Measurements from ENCODE around the gene WRNIP1.

DNA sequence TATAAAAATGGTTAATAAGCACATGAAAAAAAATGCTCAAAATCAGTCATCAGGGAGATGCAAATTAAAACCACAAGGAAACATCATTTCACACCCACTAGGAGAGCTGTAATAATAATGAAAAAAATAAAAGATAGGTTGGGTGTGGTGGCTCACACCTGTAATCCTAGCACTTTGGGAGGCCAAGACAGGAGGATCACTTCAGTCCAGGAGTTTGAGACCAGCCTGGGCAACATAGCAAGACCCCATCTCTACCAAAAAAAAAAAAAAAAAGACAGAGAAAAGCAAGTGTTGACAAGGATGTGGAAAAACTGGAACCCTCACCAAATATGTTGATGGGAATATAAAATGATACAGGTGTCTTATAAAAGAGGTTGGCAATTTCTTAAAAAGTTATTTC is 11.4 kb upstream of the WRNIP1 start:
- TF ChIP-seq IKZF1 (conservative IDR thresholded peaks at IDR 0.05) (no peak), STAT3 (IDR thresholded peaks at IDR 0.05; ENCODE audit: low read depth, low read length) (no peak), POLR2A (IDR thresholded peaks at IDR 0.05; ENCODE audit: low read depth, low read length) (no peak), ZNF622 (IDR thresholded peaks at IDR 0.05) (no peak), EED (IDR thresholded peaks at IDR 0.05; ENCODE audit: low read depth) (no peak), TAF1 (IDR thresholded peaks at IDR 0.05; ENCODE audit: borderline replicate concordance, low read depth, low read length) (no peak), ZNF217 (IDR thresholded peaks at IDR 0.05) (no peak), CHD2 (IDR thresholded peaks at IDR 0.05; ENCODE audit: borderline replicate concordance, low read depth, low read length) (no peak)
- TF ChIP-seq, protein P1, sequence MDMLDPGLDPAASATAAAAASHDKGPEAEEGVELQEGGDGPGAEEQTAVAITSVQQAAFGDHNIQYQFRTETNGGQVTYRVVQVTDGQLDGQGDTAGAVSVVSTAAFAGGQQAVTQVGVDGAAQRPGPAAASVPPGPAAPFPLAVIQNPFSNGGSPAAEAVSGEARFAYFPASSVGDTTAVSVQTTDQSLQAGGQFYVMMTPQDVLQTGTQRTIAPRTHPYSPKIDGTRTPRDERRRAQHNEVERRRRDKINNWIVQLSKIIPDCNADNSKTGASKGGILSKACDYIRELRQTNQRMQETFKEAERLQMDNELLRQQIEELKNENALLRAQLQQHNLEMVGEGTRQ (IDR thresholded peaks at IDR 0.05; ENCODE audit: borderline replicate concordance, low read depth, low read length), result no peak
- TF ChIP-seq, protein P2, sequence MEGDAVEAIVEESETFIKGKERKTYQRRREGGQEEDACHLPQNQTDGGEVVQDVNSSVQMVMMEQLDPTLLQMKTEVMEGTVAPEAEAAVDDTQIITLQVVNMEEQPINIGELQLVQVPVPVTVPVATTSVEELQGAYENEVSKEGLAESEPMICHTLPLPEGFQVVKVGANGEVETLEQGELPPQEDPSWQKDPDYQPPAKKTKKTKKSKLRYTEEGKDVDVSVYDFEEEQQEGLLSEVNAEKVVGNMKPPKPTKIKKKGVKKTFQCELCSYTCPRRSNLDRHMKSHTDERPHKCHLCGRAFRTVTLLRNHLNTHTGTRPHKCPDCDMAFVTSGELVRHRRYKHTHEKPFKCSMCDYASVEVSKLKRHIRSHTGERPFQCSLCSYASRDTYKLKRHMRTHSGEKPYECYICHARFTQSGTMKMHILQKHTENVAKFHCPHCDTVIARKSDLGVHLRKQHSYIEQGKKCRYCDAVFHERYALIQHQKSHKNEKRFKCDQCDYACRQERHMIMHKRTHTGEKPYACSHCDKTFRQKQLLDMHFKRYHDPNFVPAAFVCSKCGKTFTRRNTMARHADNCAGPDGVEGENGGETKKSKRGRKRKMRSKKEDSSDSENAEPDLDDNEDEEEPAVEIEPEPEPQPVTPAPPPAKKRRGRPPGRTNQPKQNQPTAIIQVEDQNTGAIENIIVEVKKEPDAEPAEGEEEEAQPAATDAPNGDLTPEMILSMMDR (IDR thresholded peaks at IDR 0.05 in 2 of 3, conservative IDR thresholded peaks at IDR 0.05 in 1 of 3; ENCODE audit: control insufficient read depth in 2 of 3, extremely low read depth in 1 of 3, insufficient read depth in 1 of 3, low read depth in 3 of 3, low read length in 3 of 3), result no peak
- TF ChIP-seq, protein P3, sequence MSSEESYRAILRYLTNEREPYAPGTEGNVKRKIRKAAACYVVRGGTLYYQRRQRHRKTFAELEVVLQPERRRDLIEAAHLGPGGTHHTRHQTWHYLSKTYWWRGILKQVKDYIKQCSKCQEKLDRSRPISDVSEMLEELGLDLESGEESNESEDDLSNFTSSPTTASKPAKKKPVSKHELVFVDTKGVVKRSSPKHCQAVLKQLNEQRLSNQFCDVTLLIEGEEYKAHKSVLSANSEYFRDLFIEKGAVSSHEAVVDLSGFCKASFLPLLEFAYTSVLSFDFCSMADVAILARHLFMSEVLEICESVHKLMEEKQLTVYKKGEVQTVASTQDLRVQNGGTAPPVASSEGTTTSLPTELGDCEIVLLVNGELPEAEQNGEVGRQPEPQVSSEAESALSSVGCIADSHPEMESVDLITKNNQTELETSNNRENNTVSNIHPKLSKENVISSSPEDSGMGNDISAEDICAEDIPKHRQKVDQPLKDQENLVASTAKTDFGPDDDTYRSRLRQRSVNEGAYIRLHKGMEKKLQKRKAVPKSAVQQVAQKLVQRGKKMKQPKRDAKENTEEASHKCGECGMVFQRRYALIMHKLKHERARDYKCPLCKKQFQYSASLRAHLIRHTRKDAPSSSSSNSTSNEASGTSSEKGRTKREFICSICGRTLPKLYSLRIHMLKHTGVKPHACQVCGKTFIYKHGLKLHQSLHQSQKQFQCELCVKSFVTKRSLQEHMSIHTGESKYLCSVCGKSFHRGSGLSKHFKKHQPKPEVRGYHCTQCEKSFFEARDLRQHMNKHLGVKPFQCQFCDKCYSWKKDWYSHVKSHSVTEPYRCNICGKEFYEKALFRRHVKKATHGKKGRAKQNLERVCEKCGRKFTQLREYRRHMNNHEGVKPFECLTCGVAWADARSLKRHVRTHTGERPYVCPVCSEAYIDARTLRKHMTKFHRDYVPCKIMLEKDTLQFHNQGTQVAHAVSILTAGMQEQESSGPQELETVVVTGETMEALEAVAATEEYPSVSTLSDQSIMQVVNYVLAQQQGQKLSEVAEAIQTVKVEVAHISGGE (CRISPR knock-in tag; IDR thresholded peaks at IDR 0.05), result no peak
- TF ChIP-seq, protein P4, sequence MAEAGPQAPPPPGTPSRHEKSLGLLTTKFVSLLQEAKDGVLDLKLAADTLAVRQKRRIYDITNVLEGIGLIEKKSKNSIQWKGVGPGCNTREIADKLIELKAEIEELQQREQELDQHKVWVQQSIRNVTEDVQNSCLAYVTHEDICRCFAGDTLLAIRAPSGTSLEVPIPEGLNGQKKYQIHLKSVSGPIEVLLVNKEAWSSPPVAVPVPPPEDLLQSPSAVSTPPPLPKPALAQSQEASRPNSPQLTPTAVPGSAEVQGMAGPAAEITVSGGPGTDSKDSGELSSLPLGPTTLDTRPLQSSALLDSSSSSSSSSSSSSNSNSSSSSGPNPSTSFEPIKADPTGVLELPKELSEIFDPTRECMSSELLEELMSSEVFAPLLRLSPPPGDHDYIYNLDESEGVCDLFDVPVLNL (IDR thresholded peaks at IDR 0.05; ENCODE audit: low read depth, low read length), result no peak

All from GM12878 (cell line).